ENCODE measurements around the gene LCLAT1. TPM values are rescaled to one million over a fixed set of nuclear protein-coding genes. Genes with fewer than 3 reads are reported as not detected.

The LCLAT1 gene
- total RNA-seq, 1 donor from 2014 or later = 13.0 TPM

DNA sequence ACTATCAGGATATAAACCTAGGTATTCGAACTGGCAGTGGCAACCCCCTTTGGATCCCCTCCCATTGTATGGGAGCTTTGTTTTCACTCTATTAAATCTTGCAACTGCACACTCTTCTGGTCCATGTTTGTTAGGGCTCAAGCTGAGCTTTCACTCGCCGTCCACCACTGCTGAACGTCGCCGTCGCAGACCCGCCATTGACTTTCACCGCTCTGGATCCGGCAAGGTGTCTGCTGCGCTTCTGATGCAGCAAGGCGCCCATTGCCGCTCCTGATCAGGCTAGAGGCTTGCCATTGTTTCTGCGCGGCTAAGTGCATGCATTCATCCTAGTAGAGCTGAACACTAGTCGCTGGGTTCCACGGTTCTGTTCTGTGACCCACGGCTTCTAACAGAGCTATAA lies 69.1 kb downstream of the LCLAT1 start:
- ATAC-seq = no peak
- Histone ChIP-seq H3K4me3 (no peak overlapping the region), H3K36me3 (no peaks in the 10 kb centered on the region), H3K9me3 (peaks cover 5% of the 10 kb centered on the region), H3K27ac (no peak overlapping the region), H3K4me1 (peaks cover 23% of the 10 kb centered on the region), H3K27me3 (ENCODE audit: low read depth) (no peaks in the 10 kb centered on the region)
- TF ChIP-seq, protein P1, sequence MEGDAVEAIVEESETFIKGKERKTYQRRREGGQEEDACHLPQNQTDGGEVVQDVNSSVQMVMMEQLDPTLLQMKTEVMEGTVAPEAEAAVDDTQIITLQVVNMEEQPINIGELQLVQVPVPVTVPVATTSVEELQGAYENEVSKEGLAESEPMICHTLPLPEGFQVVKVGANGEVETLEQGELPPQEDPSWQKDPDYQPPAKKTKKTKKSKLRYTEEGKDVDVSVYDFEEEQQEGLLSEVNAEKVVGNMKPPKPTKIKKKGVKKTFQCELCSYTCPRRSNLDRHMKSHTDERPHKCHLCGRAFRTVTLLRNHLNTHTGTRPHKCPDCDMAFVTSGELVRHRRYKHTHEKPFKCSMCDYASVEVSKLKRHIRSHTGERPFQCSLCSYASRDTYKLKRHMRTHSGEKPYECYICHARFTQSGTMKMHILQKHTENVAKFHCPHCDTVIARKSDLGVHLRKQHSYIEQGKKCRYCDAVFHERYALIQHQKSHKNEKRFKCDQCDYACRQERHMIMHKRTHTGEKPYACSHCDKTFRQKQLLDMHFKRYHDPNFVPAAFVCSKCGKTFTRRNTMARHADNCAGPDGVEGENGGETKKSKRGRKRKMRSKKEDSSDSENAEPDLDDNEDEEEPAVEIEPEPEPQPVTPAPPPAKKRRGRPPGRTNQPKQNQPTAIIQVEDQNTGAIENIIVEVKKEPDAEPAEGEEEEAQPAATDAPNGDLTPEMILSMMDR (IDR thresholded peaks at IDR 0.05) = no peak
- intact Hi-C loops (cut with DNase I) = no loop called here
- no peak for DNase-seq

DNA sequence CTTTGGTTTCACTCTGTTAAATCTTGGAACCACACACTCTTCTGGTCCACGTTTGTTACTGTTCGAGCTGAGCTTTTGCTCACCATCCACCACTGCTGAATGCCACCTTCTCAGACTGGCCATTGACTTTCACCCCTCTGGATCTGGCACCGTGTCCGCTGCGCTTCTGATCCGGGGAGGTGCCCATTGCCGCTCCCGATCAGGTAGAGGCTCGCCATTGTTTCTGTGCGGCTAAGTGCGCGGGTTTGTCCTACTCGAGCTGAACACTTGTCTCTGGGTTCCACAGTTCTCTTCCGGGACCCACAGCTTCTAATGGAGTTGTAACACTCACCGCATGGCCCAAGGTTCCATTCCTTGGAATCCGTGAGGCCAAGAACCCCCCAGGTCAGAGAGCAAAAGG lies 72.8 kb downstream of the LCLAT1 start:
- Histone ChIP-seq H3K9me3 (peaks cover 5% of the 10 kb centered on the region), H3K4me3 (no peak overlapping the region), H3K27ac (no peak overlapping the region), H3K27me3 (ENCODE audit: low read depth) (no peaks in the 10 kb centered on the region), H3K36me3 (no peaks in the 10 kb centered on the region), H3K4me1 (peaks cover 5% of the 10 kb centered on the region)
- TF ChIP-seq, protein P1 (IDR thresholded peaks at IDR 0.05) = no peak
- no peak for DNase-seq
- intact Hi-C loops (cut with DNase I) = no loop called here
- no peak for ATAC-seq

DNA sequence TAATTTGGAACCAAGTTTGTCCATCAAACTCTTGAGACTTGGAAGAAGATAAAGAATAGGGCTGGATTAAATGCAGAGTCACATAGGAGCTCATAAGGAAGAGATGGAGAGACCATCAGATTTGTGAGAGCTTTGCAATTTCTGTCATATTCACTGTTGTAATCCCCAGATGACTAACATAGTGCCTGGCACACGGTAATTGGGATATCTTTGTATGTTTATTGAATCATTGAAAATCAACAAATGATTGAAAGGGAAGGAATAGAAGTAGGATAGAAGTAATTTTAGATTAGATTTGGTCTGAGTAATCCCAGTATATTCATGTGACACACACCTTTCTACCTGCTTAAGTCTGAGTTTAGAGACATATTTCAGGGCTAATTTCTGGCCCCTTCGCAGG lies 75.4 kb downstream of the LCLAT1 start:
- peaks cover 14% of the 10 kb centered on the region for H3K9me3 ChIP-seq
- H3K27ac ChIP-seq = no peak overlapping the region
- TF ChIP-seq, protein P1 (IDR thresholded peaks at IDR 0.05) = no peak
- no peak for DNase-seq
- no peaks in the 10 kb centered on the region for H3K36me3 ChIP-seq
- ATAC-seq = no peak
- H3K4me3 ChIP-seq = no peak overlapping the region
- intact Hi-C loops (cut with DNase I) = no loop called here
- no peaks in the 10 kb centered on the region for H3K4me1 ChIP-seq
- H3K27me3 ChIP-seq (ENCODE audit: low read depth) = no peaks in the 10 kb centered on the region

DNA sequence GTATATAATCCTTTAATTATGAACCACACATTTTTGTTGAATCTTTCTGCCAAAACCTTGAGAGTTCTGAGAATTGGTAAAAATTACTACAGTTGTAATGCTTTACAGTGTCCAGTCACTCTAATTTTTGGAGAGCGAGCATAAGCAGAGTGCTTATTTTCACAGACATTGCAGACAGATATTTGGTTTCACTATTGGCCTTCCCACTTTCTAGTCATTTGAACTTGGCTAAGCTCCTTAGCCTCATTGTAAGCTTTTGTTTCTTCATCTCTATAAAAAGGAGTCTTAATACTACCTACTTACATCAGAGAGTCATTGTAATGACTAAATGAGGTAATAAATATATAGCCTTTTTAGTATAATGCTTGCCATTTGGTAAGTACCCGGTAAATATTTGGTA lies 80.4 kb downstream of the LCLAT1 start:
- intact Hi-C loops (cut with DNase I) = no loop called here
- no peak overlapping the region for H3K27ac ChIP-seq

DNA sequence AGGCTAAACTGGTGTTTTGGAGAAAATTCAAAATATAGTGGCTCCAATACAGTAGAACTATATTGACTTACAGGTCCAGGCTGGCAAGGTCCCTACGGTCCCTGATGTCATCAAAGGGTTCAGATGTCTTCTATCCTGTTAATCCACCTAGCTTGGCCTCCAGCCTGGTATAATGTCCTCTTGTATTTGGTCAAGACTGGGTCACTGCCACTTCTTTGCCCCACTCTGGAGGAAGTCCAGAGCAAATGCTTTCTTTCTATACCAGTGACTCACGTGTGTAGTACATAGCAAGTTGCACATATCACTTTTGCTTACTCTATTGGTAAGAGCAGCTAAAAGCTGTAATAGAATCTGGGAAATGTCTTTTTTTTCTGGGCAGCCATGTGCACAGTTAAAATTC lies 80.8 kb downstream of the LCLAT1 start:
- no peaks in the 10 kb centered on the region for H3K36me3 ChIP-seq
- no peaks in the 10 kb centered on the region for H3K4me1 ChIP-seq
- ATAC-seq (no peak), DNase-seq (no peak)
- no peaks in the 10 kb centered on the region for H3K27me3 ChIP-seq (ENCODE audit: low read depth)
- intact Hi-C loops (cut with DNase I) = no loop called here
- H3K27ac ChIP-seq = no peak overlapping the region
- TF ChIP-seq, protein P1 (IDR thresholded peaks at IDR 0.05) = no peak
- no peak overlapping the region for H3K4me3 ChIP-seq
- H3K9me3 ChIP-seq = peaks cover 10% of the 10 kb centered on the region

More for the DNA sequence above, 80.4 kb downstream of the LCLAT1 start:
- H3K27me3 ChIP-seq (ENCODE audit: low read depth) = no peaks in the 10 kb centered on the region
- ATAC-seq (no peak), DNase-seq (no peak)
- H3K4me1 ChIP-seq = no peaks in the 10 kb centered on the region
- TF ChIP-seq, protein P1 (IDR thresholded peaks at IDR 0.05) = no peak
- no peaks in the 10 kb centered on the region for H3K36me3 ChIP-seq
- H3K4me3 ChIP-seq = no peak overlapping the region
- H3K9me3 ChIP-seq = peaks cover 10% of the 10 kb centered on the region

DNA sequence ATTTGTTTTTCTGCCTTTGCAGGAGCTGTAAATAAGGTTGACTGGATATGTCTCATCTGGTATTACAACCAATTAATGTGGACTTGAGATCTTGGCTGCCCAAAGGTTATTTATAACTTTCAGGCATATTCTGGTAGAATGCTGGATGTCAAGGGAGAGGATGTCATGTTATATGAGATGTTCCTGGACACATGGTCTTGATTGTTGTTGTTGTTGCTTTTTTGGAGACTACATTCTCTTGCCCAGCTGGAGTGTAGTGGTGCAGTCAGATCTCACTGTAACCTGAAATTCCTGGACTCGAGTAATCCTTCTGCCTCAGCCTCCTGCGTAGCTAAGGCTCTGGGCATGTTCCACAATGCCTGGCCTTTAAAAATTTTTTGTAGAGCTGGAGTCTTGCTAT lies 83.3 kb downstream of the LCLAT1 start:
- Histone ChIP-seq H3K4me3 (no peak overlapping the region), H3K9me3 (peaks cover 9% of the 10 kb centered on the region), H3K36me3 (peaks cover 14% of the 10 kb centered on the region), H3K27ac (no peak overlapping the region), H3K4me1 (no peaks in the 10 kb centered on the region), H3K27me3 (ENCODE audit: low read depth) (no peaks in the 10 kb centered on the region)
- ATAC-seq (no peak), DNase-seq (no peak)
- intact Hi-C loops (cut with DNase I) = no loop called here
- TF ChIP-seq, protein P1 (IDR thresholded peaks at IDR 0.05) = no peak
